CD4-positive, CD25-positive, alpha-beta regulatory T cell (primary cell): ENCODE results near the gene PRR27. TPM values are rescaled to one million over a fixed set of nuclear protein-coding genes. Genes with fewer than 3 reads are reported as not detected.
A peak's percentile ranks its signal among the peaks of the same experiment; 100 is the strongest.

ENCODE experiments used
- ATAC-seq, 2 donors: fragments of 150-1000 bp; cut with Tn5 transposase; one replicate each; pipeline ENCODE4 v1.10.0; 2021; ENCODE audit warnings: low read depth in 2 of 2, moderate number of reproducible peaks in 2 of 2, moderate library complexity in 1 of 2
- DNase-seq, 3 donors: peaks; one replicate each; pipeline versions ENCODE4 v3.0.0 to v3.0.0-alpha.2; 2012 to 2022; ENCODE audit warnings: mixed read lengths in 1 of 3
- H3K27ac ChIP-seq: one replicate; pipeline ENCODE4 v1.7.0; 2013; ENCODE audit warnings: mild to moderate bottlenecking, low read length; ENCODE audit not compliant: insufficient read depth, poor library complexity, severe bottlenecking
- H3K27me3 ChIP-seq: one replicate; pipeline ENCODE4 v1.7.0; 2013; ENCODE audit warnings: low read length; ENCODE audit not compliant: control insufficient read depth, insufficient read depth
- H3K36me3 ChIP-seq: one replicate; pipeline ENCODE4 v1.7.0; 2013; ENCODE audit warnings: mild to moderate bottlenecking, low read length, moderate library complexity; ENCODE audit not compliant: control insufficient read depth, insufficient read depth
- H3K4me1 ChIP-seq: 2 replicates; pipeline ENCODE4 v1.7.0; 2013; ENCODE audit warnings: mild to moderate bottlenecking, low read length; ENCODE audit not compliant: insufficient read depth, control insufficient read depth, poor library complexity, severe bottlenecking
- H3K4me3 ChIP-seq: one replicate; pipeline ENCODE4 v1.7.0; 2013; ENCODE audit warnings: low read depth, mild to moderate bottlenecking, low read length, moderate library complexity
- H3K9me3 ChIP-seq, 2 experiments: 1 replicate in 1 of 2; 2 replicates in 1 of 2; pipeline ENCODE4 v1.7.0; 2013; ENCODE audit warnings: low read length in 2 of 2, mild to moderate bottlenecking in 1 of 2, moderate library complexity in 1 of 2; ENCODE audit not compliant: control insufficient read depth in 2 of 2
- H3K27ac Mint-ChIP-seq, 3 donors: one replicate each; pipeline ENCODE4 v1.8.0; 2020 to 2022; ENCODE audit warnings: mild to moderate bottlenecking in 3 of 3, mixed read lengths in 3 of 3, moderate library complexity in 2 of 3
- H3K27me3 Mint-ChIP-seq: one replicate; pipeline ENCODE4 v1.8.0; 2022; ENCODE audit warnings: mild to moderate bottlenecking, mixed read lengths
- H3K36me3 Mint-ChIP-seq: one replicate; pipeline ENCODE4 v1.8.0; 2020; ENCODE audit warnings: mixed read lengths
- H3K4me1 Mint-ChIP-seq, 4 donors: one replicate each; pipeline ENCODE4 v1.8.0; 2020 to 2022; ENCODE audit warnings: mixed read lengths in 4 of 4, mild to moderate bottlenecking in 1 of 4
- H3K4me3 Mint-ChIP-seq, 4 donors: one replicate each; pipeline ENCODE4 v1.8.0; 2020 to 2022; ENCODE audit warnings: mild to moderate bottlenecking in 4 of 4, mixed read lengths in 4 of 4, moderate library complexity in 3 of 4
- H3K9me3 Mint-ChIP-seq, 7 donors: one replicate each; pipeline ENCODE4 v1.8.0; 2020 to 2022; ENCODE audit warnings: mixed read lengths in 7 of 7, mild to moderate bottlenecking in 3 of 7, moderate library complexity in 2 of 7
- polyA plus RNA-seq, 4 donors: library from polyadenylated mRNA; unstranded; fragments of 300-500 nt; fragmentation: Illumina TruSeq; gene quantifications; one replicate each; pipeline ENCODE4 v1.2.3, GENCODE V29; 2021
- total RNA-seq: library from RNA; stranded (reverse); gene quantifications from one replicate; pipeline ENCODE4 v1.2.3, GENCODE V29; 2022

Gene PRR27
- total and polyA plus RNA-seq, 5 donors from 2014 or later: not detected

- Mint-ChIP-seq H3K9me3 (peaks cover 0 to 3% (median 0%) of the 10 kb centered on the region in 7 donors), H3K27ac (no peak overlapping the region), H3K27me3 (no peaks in the 10 kb centered on the region), H3K36me3 (no peaks in the 10 kb centered on the region), H3K4me1 (no peaks in the 10 kb centered on the region), H3K4me3 (no peak overlapping the region)
- H3K27me3 ChIP-seq: no peaks in the 10 kb centered on the region
- H3K4me3 ChIP-seq: no peak overlapping the region
- no peak for ATAC-seq
- no peak overlapping the region for H3K27ac ChIP-seq
- no peaks in the 10 kb centered on the region for H3K9me3 ChIP-seq
- no peaks in the 10 kb centered on the region for H3K4me1 ChIP-seq
- peak in 1 of 3 donors; percentile 46 for DNase-seq
- no peaks in the 10 kb centered on the region for H3K36me3 ChIP-seq
Measured at GRCh38 chr4:70183168-70183939, 29.3 kb downstream of the PRR27 start.

- DNase-seq: no peak
- H3K4me3 Mint-ChIP-seq: no peak overlapping the region
- ATAC-seq: no peak
Measured at GRCh38 chr4:70183940-70184246, 29.9 kb downstream of the PRR27 start.

GRCh38 chr4:70187216-70187615, 33.2 kb downstream of the PRR27 start:
- H3K27ac Mint-ChIP-seq: no peak overlapping the region
- H3K36me3 ChIP-seq: no peaks in the 10 kb centered on the region
- H3K9me3 Mint-ChIP-seq: peaks cover 0 to 3% (median 0%) of the 10 kb centered on the region in 7 donors
- ATAC-seq (no peak), DNase-seq (no peak)
- no peaks in the 10 kb centered on the region for H3K4me1 Mint-ChIP-seq
- H3K27ac ChIP-seq: no peak overlapping the region
- H3K9me3 ChIP-seq: no peaks in the 10 kb centered on the region
- no peaks in the 10 kb centered on the region for H3K36me3 Mint-ChIP-seq
- H3K4me3 Mint-ChIP-seq: no peak overlapping the region
- no peaks in the 10 kb centered on the region for H3K27me3 ChIP-seq
- no peak overlapping the region for H3K4me3 ChIP-seq
- no peaks in the 10 kb centered on the region for H3K4me1 ChIP-seq
- no peaks in the 10 kb centered on the region for H3K27me3 Mint-ChIP-seq

More at GRCh38 chr4:70183940-70184246, 29.9 kb downstream of the PRR27 start:
- H3K36me3 ChIP-seq: no peaks in the 10 kb centered on the region
- Mint-ChIP-seq H3K27ac (no peak overlapping the region), H3K9me3 (peaks cover 0 to 3% (median 0%) of the 10 kb centered on the region in 7 donors), H3K27me3 (no peaks in the 10 kb centered on the region), H3K4me1 (no peaks in the 10 kb centered on the region), H3K36me3 (no peaks in the 10 kb centered on the region)
- H3K4me3 ChIP-seq: no peak overlapping the region
- no peak overlapping the region for H3K27ac ChIP-seq
- H3K4me1 ChIP-seq: no peaks in the 10 kb centered on the region
- no peaks in the 10 kb centered on the region for H3K9me3 ChIP-seq
- H3K27me3 ChIP-seq: no peaks in the 10 kb centered on the region

- no peak for ATAC-seq
Measured at GRCh38 chr4:70190579-70190978, 36.5 kb downstream of the PRR27 start.

GRCh38 chr4:70191647-70192046, 37.6 kb downstream of the PRR27 start:
- H3K9me3 ChIP-seq: no peaks in the 10 kb centered on the region
- H3K27ac ChIP-seq: no peak overlapping the region
- ATAC-seq: no peak
- H3K27me3 ChIP-seq: no peaks in the 10 kb centered on the region
- DNase-seq: no peak
- Mint-ChIP-seq H3K4me3 (no peak overlapping the region), H3K36me3 (no peaks in the 10 kb centered on the region), H3K27me3 (no peaks in the 10 kb centered on the region), H3K9me3 (peaks cover 0 to 2% (median 0%) of the 10 kb centered on the region in 7 donors), H3K27ac (no peak overlapping the region), H3K4me1 (no peaks in the 10 kb centered on the region)
- no peaks in the 10 kb centered on the region for H3K4me1 ChIP-seq
- H3K36me3 ChIP-seq: no peaks in the 10 kb centered on the region
- no peak overlapping the region for H3K4me3 ChIP-seq

More at GRCh38 chr4:70190579-70190978, 36.5 kb downstream of the PRR27 start:
- no peaks in the 10 kb centered on the region for H3K36me3 Mint-ChIP-seq
- no peak for DNase-seq
- H3K27me3 Mint-ChIP-seq: no peaks in the 10 kb centered on the region
- Histone ChIP-seq H3K4me1 (no peaks in the 10 kb centered on the region), H3K9me3 (no peaks in the 10 kb centered on the region), H3K27me3 (no peaks in the 10 kb centered on the region), H3K4me3 (no peak overlapping the region), H3K36me3 (no peaks in the 10 kb centered on the region), H3K27ac (no peak overlapping the region)
- no peaks in the 10 kb centered on the region for H3K4me1 Mint-ChIP-seq
- H3K9me3 Mint-ChIP-seq: peaks cover 0 to 2% (median 0%) of the 10 kb centered on the region in 7 donors
- no peak overlapping the region for H3K4me3 Mint-ChIP-seq
- H3K27ac Mint-ChIP-seq: no peak overlapping the region

- H3K4me1 Mint-ChIP-seq: no peaks in the 10 kb centered on the region
- H3K27ac ChIP-seq: no peak overlapping the region
- H3K4me3 ChIP-seq: no peak overlapping the region
- H3K36me3 ChIP-seq: no peaks in the 10 kb centered on the region
- no peaks in the 10 kb centered on the region for H3K9me3 ChIP-seq
- H3K36me3 Mint-ChIP-seq: no peaks in the 10 kb centered on the region
- no peaks in the 10 kb centered on the region for H3K4me1 ChIP-seq
- H3K9me3 Mint-ChIP-seq: peaks cover 0 to 2% (median 0%) of the 10 kb centered on the region in 7 donors
- H3K27me3 ChIP-seq: no peaks in the 10 kb centered on the region
- no peak overlapping the region for H3K4me3 Mint-ChIP-seq
- DNase-seq (no peak), ATAC-seq (no peak)
- H3K27ac Mint-ChIP-seq: no peak overlapping the region
- H3K27me3 Mint-ChIP-seq: no peaks in the 10 kb centered on the region
Measured at GRCh38 chr4:70192895-70193294, 38.9 kb downstream of the PRR27 start.

- Mint-ChIP-seq H3K36me3 (no peaks in the 10 kb centered on the region), H3K27ac (no peak within 1 kb of the TSS), H3K4me1 (no peaks in the 10 kb centered on the region), H3K4me3 (no peak within 1 kb of the TSS), H3K9me3 (peaks cover 0 to 2% (median 0%) of the 10 kb centered on the region in 7 donors), H3K27me3 (no peaks in the 10 kb centered on the region)
- Histone ChIP-seq H3K4me1 (no peaks in the 10 kb centered on the region), H3K9me3 (no peaks in the 10 kb centered on the region), H3K27me3 (no peaks in the 10 kb centered on the region), H3K4me3 (no peak within 1 kb of the TSS), H3K27ac (no peak within 1 kb of the TSS), H3K36me3 (no peaks in the 10 kb centered on the region)
- DNase-seq (no peak), ATAC-seq (no peak)
Measured at GRCh38 chr4:70195425-70195824, 41.4 kb downstream of the PRR27 start, which contains the start of gene ODAM. TSS of gene ODAM (plus strand) at chr4:70195725. CDS start at chr4:70196544, 819 bp downstream.

GRCh38 chr4:70196857-70197256, 42.8 kb downstream of the PRR27 start:
- ATAC-seq: no peak
- Mint-ChIP-seq H3K9me3 (peaks cover 0 to 3% (median 0%) of the 10 kb centered on the region in 7 donors), H3K4me1 (no peaks in the 10 kb centered on the region), H3K27ac (no peak overlapping the region), H3K27me3 (no peaks in the 10 kb centered on the region), H3K4me3 (no peak overlapping the region), H3K36me3 (no peaks in the 10 kb centered on the region)
- H3K9me3 ChIP-seq: no peaks in the 10 kb centered on the region
- H3K4me3 ChIP-seq: no peak overlapping the region
- H3K4me1 ChIP-seq: no peaks in the 10 kb centered on the region
- DNase-seq: no peak
- H3K27ac ChIP-seq: no peak overlapping the region
- no peaks in the 10 kb centered on the region for H3K36me3 ChIP-seq
- H3K27me3 ChIP-seq: no peaks in the 10 kb centered on the region
